Measurements from ENCODE around the gene PAXX. TPM values are rescaled to one million over a fixed set of nuclear protein-coding genes. Genes with fewer than 3 reads are reported as not detected.

The PAXX gene
- total and polyA plus RNA-seq, 9 donors = 1.1 to 48.9 (median 37.5) TPM

DNA sequence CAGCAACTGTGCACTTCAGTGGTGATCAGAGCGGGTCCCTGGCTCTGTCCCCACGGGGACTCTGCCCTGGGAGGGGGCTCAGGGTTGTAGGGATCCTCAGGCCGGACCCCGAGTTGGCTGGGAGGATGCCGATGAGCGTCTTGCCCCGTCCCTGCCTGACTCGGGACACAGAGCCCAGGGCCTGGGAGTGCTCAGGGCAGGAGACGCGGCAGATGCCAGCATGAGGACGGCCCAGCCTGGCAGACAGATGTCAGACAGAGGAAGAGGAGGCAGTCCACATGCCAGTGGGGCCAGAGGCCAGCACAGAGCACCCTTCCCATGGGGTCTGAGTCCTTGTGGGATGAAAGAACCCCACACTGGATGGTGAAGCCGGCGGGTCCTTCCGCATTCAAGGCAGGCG, 28.9 kb upstream of the PAXX start:
- Histone ChIP-seq H3K9me3 (no peaks in the 10 kb centered on the region), H3K27me3 (no peaks in the 10 kb centered on the region), H3K36me3 (no peaks in the 10 kb centered on the region), H3K27ac (no peak overlapping the region), H3K4me1 (ENCODE audit: insufficient read depth) (no peaks in the 10 kb centered on the region), H3K4me3 (no peak overlapping the region)
- WGBS, 3 donors = 85 to 88% (median 88%) methylated on average over 15 of the region's 15 CpGs
- no peak for DNase-seq
- intact Hi-C loops (cut with DNase I) = no loop called here
- TF ChIP-seq, protein P1, sequence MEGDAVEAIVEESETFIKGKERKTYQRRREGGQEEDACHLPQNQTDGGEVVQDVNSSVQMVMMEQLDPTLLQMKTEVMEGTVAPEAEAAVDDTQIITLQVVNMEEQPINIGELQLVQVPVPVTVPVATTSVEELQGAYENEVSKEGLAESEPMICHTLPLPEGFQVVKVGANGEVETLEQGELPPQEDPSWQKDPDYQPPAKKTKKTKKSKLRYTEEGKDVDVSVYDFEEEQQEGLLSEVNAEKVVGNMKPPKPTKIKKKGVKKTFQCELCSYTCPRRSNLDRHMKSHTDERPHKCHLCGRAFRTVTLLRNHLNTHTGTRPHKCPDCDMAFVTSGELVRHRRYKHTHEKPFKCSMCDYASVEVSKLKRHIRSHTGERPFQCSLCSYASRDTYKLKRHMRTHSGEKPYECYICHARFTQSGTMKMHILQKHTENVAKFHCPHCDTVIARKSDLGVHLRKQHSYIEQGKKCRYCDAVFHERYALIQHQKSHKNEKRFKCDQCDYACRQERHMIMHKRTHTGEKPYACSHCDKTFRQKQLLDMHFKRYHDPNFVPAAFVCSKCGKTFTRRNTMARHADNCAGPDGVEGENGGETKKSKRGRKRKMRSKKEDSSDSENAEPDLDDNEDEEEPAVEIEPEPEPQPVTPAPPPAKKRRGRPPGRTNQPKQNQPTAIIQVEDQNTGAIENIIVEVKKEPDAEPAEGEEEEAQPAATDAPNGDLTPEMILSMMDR (IDR thresholded peaks at IDR 0.05) = no peak
- no peak for TF ChIP-seq POLR2A (IDR thresholded peaks at IDR 0.05)
- no peak for TF ChIP-seq EP300 (IDR thresholded peaks at IDR 0.05)

- no peaks in the 10 kb centered on the region for H3K4me1 ChIP-seq (ENCODE audit: insufficient read depth)
- no peaks in the 10 kb centered on the region for H3K36me3 ChIP-seq
- intact Hi-C loops (cut with DNase I) = no loop called here
- H3K9me3 ChIP-seq = no peaks in the 10 kb centered on the region
- no peak overlapping the region for H3K4me3 ChIP-seq
- H3K27ac ChIP-seq = no peak overlapping the region
- 78 to 92% (median 84%) methylated on average over 11 to 12 of the region's 12 CpGs for WGBS, 3 donors
- TF ChIP-seq EP300 (IDR thresholded peaks at IDR 0.05) (no peak), POLR2A (IDR thresholded peaks at IDR 0.05) (no peak)
- TF ChIP-seq, protein P1 (IDR thresholded peaks at IDR 0.05) = no peak
- no peak for DNase-seq
- no peaks in the 10 kb centered on the region for H3K27me3 ChIP-seq
Observed at GRCh38 chr9:136963751-136964150, 28.5 kb upstream of the PAXX start.

- Histone ChIP-seq H3K36me3 (no peaks in the 10 kb centered on the region), H3K4me1 (ENCODE audit: insufficient read depth) (no peaks in the 10 kb centered on the region), H3K27ac (no peak overlapping the region), H3K4me3 (no peak overlapping the region), H3K27me3 (no peaks in the 10 kb centered on the region), H3K9me3 (no peaks in the 10 kb centered on the region)
- 64 to 79% (median 75%) methylated on average over 14 to 22 of the region's 22 CpGs for WGBS, 3 donors
- no peak for DNase-seq
- intact Hi-C loops (cut with DNase I) = no loop called here
- TF ChIP-seq EP300 (IDR thresholded peaks at IDR 0.05) (no peak), POLR2A (IDR thresholded peaks at IDR 0.05) (no peak)
- TF ChIP-seq, protein P1 (IDR thresholded peaks at IDR 0.05) = no peak
Observed at GRCh38 chr9:136964171-136964689, 28.0 kb upstream of the PAXX start.

GRCh38 chr9:136964833-136965422, 27.3 kb upstream of the PAXX start:
- DNase-seq = no peak
- Histone ChIP-seq H3K4me3 (no peak overlapping the region), H3K9me3 (no peaks in the 10 kb centered on the region), H3K36me3 (no peaks in the 10 kb centered on the region), H3K27me3 (no peaks in the 10 kb centered on the region), H3K27ac (no peak overlapping the region), H3K4me1 (ENCODE audit: insufficient read depth) (no peaks in the 10 kb centered on the region)
- intact Hi-C loops (cut with DNase I) = no loop called here
- WGBS, 3 donors = 69 to 72% (median 71%) methylated on average over 26 of the region's 26 CpGs
- no peak for TF ChIP-seq EP300 (IDR thresholded peaks at IDR 0.05)

DNA sequence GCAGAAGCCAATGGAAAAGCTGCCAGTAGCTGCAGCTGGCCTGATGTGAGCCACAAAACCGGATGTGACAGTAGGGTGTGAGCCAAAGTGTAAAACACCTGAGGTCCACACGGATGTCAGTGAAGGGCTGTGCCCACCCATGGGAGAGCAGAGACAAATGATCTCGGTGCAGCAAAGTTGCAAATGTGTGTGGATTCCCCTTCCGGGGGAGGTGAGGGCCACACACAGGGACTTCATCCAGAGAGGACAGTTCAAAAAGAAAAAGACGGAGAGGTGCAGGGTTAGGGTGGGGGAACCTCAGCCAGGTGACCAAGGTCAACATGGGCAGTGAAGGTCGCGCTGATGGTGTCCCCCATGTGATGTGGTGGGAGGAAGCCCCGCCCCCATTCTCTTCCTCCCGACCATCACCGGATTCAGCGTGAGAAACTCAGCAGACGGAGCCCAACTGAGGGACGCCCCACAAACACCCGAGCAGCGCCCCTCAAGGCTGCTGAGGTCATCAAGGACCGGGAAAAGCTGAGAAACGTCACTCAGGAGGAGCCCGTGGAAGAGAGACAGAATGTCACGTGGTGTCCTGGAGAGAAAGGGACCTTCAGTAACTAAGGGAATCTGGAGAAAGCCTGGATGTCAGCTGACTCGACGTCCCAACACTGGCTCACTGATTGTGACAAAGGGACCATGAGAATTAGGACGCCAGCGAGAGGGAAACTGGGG, 26.3 kb upstream of the PAXX start:
- no peak for DNase-seq
- Histone ChIP-seq H3K4me3 (no peak overlapping the region), H3K9me3 (no peaks in the 10 kb centered on the region), H3K27ac (no peak overlapping the region), H3K27me3 (no peaks in the 10 kb centered on the region), H3K36me3 (no peaks in the 10 kb centered on the region), H3K4me1 (ENCODE audit: insufficient read depth) (no peaks in the 10 kb centered on the region)
- 9 to 17% (median 14%) methylated on average over 23 of the region's 23 CpGs for WGBS, 3 donors
- intact Hi-C loops (cut with DNase I) = no loop called here
- TF ChIP-seq EP300 (IDR thresholded peaks at IDR 0.05) = no peak
- TF ChIP-seq POLR2A (IDR thresholded peaks at IDR 0.05) = no peak
- TF ChIP-seq, protein P1 (IDR thresholded peaks at IDR 0.05) = no peak
